SK-N-SH treated with all-trans-retinoic acid at 6 μM for 48 hours (cell line): ENCODE data around the gene SBF2.

Experiments used
- ATAC-seq: fragments of 200-7000 bp; cut with Tn5 transposase; 3 replicates; pipeline ENCODE4 v1.9.1; 2020; ENCODE audit warnings: mild to moderate bottlenecking, moderate library complexity
- ARNTL ChIP-seq: fragments of 450-650 bp; formaldehyde crosslinking; IDR thresholded peaks from 2 replicates; pipeline ENCODE4 v1.5.0; 2020; ENCODE audit warnings: low read depth, mild to moderate bottlenecking, moderate library complexity, borderline replicate concordance
- BACH2 ChIP-seq: fragments of 250-450 bp; sonication (Bioruptor Pico); IDR thresholded peaks from 2 replicates; pipeline ENCODE4 v1.9.0; 2021; ENCODE audit warnings: mild to moderate bottlenecking, borderline replicate concordance
- CSDC2 ChIP-seq: fragments of 250-450 bp; sonication (Bioruptor Pico); IDR thresholded peaks from 2 replicates; pipeline ENCODE4 v1.5.0; 2020; ENCODE audit warnings: mild to moderate bottlenecking, moderate library complexity
- ESRRG ChIP-seq: fragments of 250-450 bp; sonication (Bioruptor Pico); IDR thresholded peaks from 2 replicates; pipeline ENCODE4 v1.6.1; 2021; ENCODE audit warnings: mild to moderate bottlenecking
- GLIS3 ChIP-seq: fragments of 250-450 bp; sonication (Bioruptor Pico); IDR thresholded peaks from 2 replicates; pipeline ENCODE4 v1.5.0; 2020; ENCODE audit warnings: mild to moderate bottlenecking, moderate library complexity
- ISL1 ChIP-seq: fragments of 250-450 bp; sonication (Bioruptor Pico); IDR thresholded peaks from 2 replicates; pipeline ENCODE4 v2.1.2; 2022; ENCODE audit warnings: mild to moderate bottlenecking, moderate library complexity
- OSR1 ChIP-seq: fragments of 250-450 bp; sonication (Bioruptor Pico); IDR thresholded peaks from 2 replicates; pipeline ENCODE4 v1.8.0; 2022; ENCODE audit warnings: moderate library complexity, mild to moderate bottlenecking, inconsistent platforms
- PPARA ChIP-seq: fragments of 250-450 bp; sonication (Bioruptor Pico); IDR thresholded peaks from 2 replicates; pipeline ENCODE4 v1.5.0; 2020; ENCODE audit warnings: mild to moderate bottlenecking, borderline replicate concordance
- RARB ChIP-seq: fragments of 250-450 bp; sonication (Bioruptor Pico); IDR thresholded peaks from 2 replicates; pipeline ENCODE4 v1.8.0; 2021; ENCODE audit warnings: mild to moderate bottlenecking, moderate library complexity
- SNAI2 ChIP-seq: fragments of 250-450 bp; sonication (Bioruptor Pico); IDR thresholded peaks from 2 replicates; pipeline ENCODE4 v1.5.0; 2020; ENCODE audit warnings: mild to moderate bottlenecking, moderate library complexity
- TCF4 ChIP-seq: fragments of 250-450 bp; sonication (Bioruptor Pico); IDR thresholded peaks from 2 replicates; pipeline ENCODE4 v1.8.0; 2021; ENCODE audit warnings: mild to moderate bottlenecking, moderate library complexity, borderline replicate concordance
- TOX ChIP-seq: fragments of 250-450 bp; sonication (Bioruptor Pico); IDR thresholded peaks from 2 replicates; pipeline ENCODE4 v1.8.0; 2021; ENCODE audit warnings: mild to moderate bottlenecking, moderate library complexity, borderline replicate concordance
- TSHZ2 ChIP-seq: fragments of 250-450 bp; sonication (Bioruptor Pico); IDR thresholded peaks from 2 replicates; pipeline ENCODE4 v1.5.0; 2020; ENCODE audit warnings: mild to moderate bottlenecking, moderate library complexity
- ZC3H10 ChIP-seq: fragments of 250-450 bp; sonication (Bioruptor Pico); IDR thresholded peaks from 2 replicates; pipeline ENCODE4 v1.5.1; 2021; ENCODE audit warnings: mild to moderate bottlenecking, moderate library complexity
- ZFP3 ChIP-seq: fragments of 250-450 bp; sonication (Bioruptor Pico); IDR thresholded peaks from 2 replicates; pipeline ENCODE4 v1.5.0; 2020; ENCODE audit warnings: mild to moderate bottlenecking, moderate library complexity
- ZFP30 ChIP-seq: fragments of 450-650 bp; formaldehyde crosslinking; IDR thresholded peaks from 2 replicates; pipeline ENCODE4 v1.5.0; 2022; ENCODE audit warnings: mild to moderate bottlenecking, moderate library complexity
- ZNF565 ChIP-seq: fragments of 450-650 bp; formaldehyde crosslinking; conservative IDR thresholded peaks from 2 replicates; pipeline ENCODE4 v1.5.0; 2020; ENCODE audit warnings: low read depth, mild to moderate bottlenecking, moderate library complexity
- ZNF70 ChIP-seq: fragments of 450-650 bp; formaldehyde crosslinking; IDR thresholded peaks from 2 replicates; pipeline ENCODE4 v1.5.0; 2020; ENCODE audit warnings: mild to moderate bottlenecking, moderate library complexity
- ZNF8 ChIP-seq: fragments of 450-650 bp; formaldehyde crosslinking; IDR thresholded peaks from 2 replicates; pipeline ENCODE4 v1.5.0; 2020; ENCODE audit warnings: mild to moderate bottlenecking, moderate library complexity
- TF ChIP-seq, protein P1 (sequence below): fragments of 250-450 bp; sonication (Bioruptor Pico); IDR thresholded peaks from 2 replicates; pipeline ENCODE4 v1.5.1; 2020; ENCODE audit warnings: low read depth, mild to moderate bottlenecking, moderate library complexity

Gene SBF2

GRCh38 chr11:10322830-10323792 lies 29.1 kb upstream of the SBF2 start:
- peak; percentile 67 for ATAC-seq
- TF ChIP-seq ISL1 (CRISPR knock-in tag) (0 out of 2 replicates have a peak, but pooled peaks have one; percentile 18), OSR1 (CRISPR knock-in tag) (no peak)

- ATAC-seq = no peak
- TF ChIP-seq OSR1 (CRISPR knock-in tag) (no peak), ESRRG (CRISPR knock-in tag) (no peak), ZFP3 (CRISPR knock-in tag) (no peak), GLIS3 (CRISPR knock-in tag) (no peak)
- TF ChIP-seq, protein P1, sequence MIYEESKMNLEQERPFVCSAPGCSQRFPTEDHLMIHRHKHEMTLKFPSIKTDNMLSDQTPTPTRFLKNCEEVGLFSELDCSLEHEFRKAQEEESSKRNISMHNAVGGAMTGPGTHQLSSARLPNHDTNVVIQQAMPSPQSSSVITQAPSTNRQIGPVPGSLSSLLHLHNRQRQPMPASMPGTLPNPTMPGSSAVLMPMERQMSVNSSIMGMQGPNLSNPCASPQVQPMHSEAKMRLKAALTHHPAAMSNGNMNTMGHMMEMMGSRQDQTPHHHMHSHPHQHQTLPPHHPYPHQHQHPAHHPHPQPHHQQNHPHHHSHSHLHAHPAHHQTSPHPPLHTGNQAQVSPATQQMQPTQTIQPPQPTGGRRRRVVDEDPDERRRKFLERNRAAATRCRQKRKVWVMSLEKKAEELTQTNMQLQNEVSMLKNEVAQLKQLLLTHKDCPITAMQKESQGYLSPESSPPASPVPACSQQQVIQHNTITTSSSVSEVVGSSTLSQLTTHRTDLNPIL (CRISPR knock-in tag) = no peak
Observed at GRCh38 chr11:10322401-10322800, 28.4 kb upstream of the SBF2 start.

DNA sequence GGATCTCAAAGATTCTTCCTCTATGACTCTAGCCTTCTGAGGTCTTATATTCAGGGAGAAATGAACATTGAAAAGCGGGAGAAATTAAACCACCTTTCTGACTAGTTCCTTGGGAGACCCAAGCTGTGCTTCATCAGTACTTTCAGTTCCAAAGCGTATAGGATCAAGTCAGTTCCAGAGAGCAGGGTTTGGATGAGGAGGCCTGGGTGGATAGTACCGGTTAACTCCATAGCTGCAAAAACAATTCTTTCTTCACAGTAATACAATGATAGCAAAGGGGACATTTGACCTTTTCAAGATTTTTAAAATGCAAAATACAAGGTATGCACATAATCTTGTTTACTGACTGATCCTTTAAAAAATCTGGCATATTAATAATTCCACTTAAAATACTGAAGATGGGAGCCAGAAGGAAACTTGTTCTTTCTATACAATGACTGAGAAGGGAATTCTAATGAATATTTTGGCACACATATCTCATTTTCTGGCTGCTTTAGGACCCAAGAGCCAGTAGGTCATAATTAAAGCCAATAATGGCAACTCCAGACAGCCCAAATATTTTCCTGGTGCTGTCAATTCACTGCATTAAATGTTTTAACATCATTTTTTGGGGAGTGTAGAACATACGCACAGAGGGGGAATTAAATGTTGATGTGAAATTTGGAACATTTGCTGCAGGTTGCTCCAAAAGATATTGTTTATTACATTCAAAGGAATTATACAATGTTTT lies 26.9 kb upstream of the SBF2 start:
- ATAC-seq = no peak
- TF ChIP-seq ISL1 (CRISPR knock-in tag) (peak; percentile 31; the same call in 1 of the 2 replicates), ZC3H10 (no peak)

DNA sequence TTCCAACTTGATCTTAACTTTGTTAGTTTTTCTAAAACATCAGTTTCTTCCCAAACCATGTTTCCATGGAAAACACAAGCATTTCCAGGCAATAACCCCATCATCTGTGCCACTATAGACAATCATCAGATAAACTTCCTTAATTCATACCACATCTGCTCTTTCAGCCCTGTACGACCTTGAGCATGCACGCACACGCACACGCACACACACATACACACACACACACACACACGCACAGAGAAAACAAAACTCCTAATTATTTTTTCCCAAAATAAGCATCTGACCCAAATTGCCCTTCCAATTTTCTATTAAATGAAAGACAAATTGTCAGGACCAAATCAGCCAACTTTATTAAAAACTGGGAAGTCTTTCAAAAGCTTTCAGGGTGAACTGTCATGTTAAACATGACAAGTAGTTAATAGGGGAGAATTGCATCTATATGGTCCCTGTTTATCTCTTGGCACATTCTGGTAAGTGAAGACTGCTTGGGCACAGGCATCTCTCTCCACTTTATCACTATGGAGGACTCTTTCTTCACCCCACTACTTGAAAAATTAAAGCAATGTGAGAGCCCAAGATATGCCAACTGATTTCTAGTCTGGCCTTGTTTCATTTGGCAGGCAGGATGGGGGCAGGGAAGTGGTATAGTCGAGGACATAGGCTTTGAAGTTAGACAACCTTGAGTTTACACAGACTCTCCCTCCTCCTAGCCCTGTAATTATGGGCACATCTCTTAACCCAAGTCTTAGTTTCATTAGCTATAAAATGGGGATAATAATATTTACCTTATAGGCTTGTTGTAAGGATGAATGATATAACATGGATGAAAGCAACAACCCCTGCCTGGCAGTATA lies 25.9 kb upstream of the SBF2 start:
- ATAC-seq = no peak
- TF ChIP-seq, protein P1 (CRISPR knock-in tag) = no peak
- no peak for TF ChIP-seq GLIS3 (CRISPR knock-in tag)
- TF ChIP-seq ZNF565 = no peak
- no peak for TF ChIP-seq PPARA
- TF ChIP-seq BACH2 (CRISPR knock-in tag) = no peak
- no peak for TF ChIP-seq ZC3H10
- TF ChIP-seq SNAI2 = 0 out of 2 replicates have a peak, but pooled peaks have one; percentile 32
- no peak for TF ChIP-seq OSR1 (CRISPR knock-in tag)
- TF ChIP-seq TOX (CRISPR knock-in tag) = no peak
- peak; percentile 57; the same call in 1 of the 2 replicates for TF ChIP-seq ESRRG (CRISPR knock-in tag)
- TF ChIP-seq ZNF70 (CRISPR knock-in tag) = no peak
- peak; percentile 45; the same call in 1 of the 2 replicates for TF ChIP-seq ZNF8
- TF ChIP-seq ZFP3 (CRISPR knock-in tag) = no peak
- peak; percentile 82; the same call in 1 of the 2 replicates for TF ChIP-seq TSHZ2 (CRISPR knock-in tag)
- TF ChIP-seq ARNTL (CRISPR knock-in tag) = no peak
- TF ChIP-seq ZFP30 = no peak
- peak; percentile 92 for TF ChIP-seq TCF4
- no peak for TF ChIP-seq RARB
- no peak for TF ChIP-seq CSDC2 (CRISPR knock-in tag)
- 0 out of 2 replicates have a peak, but pooled peaks have one; percentile 20 for TF ChIP-seq ISL1 (CRISPR knock-in tag)
- TF ChIP-seq, all 23 proteins: peak for 6
